Measurements from ENCODE around the gene PSMD14. TPM values are rescaled to one million over a fixed set of nuclear protein-coding genes. Genes with fewer than 3 reads are reported as not detected.

The PSMD14 gene
- total RNA-seq, 6 donors from 2014 or later = 18.9 to 56.2 (median 34.8) TPM

DNA sequence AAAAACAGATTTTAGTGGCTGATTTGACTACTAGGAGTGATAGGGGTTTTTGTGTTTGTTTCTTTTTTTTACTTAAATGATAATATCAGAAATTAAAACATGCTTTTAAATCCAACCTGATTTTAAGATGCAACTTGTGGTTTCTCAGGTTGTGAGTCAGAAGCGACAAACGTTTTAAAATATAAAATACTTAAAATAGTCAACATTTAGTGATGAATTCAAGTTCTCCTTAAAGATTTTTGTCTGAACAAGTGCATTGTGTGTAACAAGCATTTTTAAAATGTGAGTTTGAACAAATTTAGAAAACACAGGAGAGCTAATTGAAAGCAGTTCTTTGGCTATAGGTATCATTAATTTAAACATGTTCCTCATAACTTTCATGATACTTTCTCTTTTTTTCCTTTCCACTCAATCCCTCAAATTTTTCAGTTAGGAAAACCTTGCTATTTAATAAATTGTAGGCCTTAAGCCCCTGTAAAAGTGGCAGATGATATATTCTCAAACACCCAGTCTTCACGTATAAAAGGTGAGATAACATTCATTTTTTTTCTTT, 111.5 kb downstream of the PSMD14 start:
- ATAC-seq (ENCODE audit: low FRiP score in 2 of 2) = no peak
- no peaks in the 10 kb centered on the region for H3K36me3 ChIP-seq
- TF ChIP-seq POLR2A (IDR thresholded peaks at IDR 0.05) (no peak), EP300 (IDR thresholded peaks at IDR 0.05) (no peak), CTCF (IDR thresholded peaks at IDR 0.05) (no peak), POLR2AphosphoS5 (IDR thresholded peaks at IDR 0.05) (no peak)
- peaks cover 40 to 61% (median 43%) of the 10 kb centered on the region in 4 donors for H3K4me1 ChIP-seq
- no peak overlapping the region for H3K4me3 ChIP-seq
- no peaks in the 10 kb centered on the region for H3K9me3 ChIP-seq
- no peak for DNase-seq
- no peak overlapping the region for H3K27ac ChIP-seq
- WGBS, 2 donors = 49 to 53% methylated on average over 3 of the region's 3 CpGs
- peaks cover 0 to 73% (median 42%) of the 10 kb centered on the region in 4 donors for H3K27me3 ChIP-seq

- no peaks in the 10 kb centered on the region for H3K9me3 ChIP-seq
- no peak overlapping the region for H3K4me3 ChIP-seq
- H3K36me3 ChIP-seq = no peaks in the 10 kb centered on the region
- no peak overlapping the region for H3K27ac ChIP-seq
- ATAC-seq (ENCODE audit: low FRiP score in 2 of 2) (no peak), DNase-seq (peak in 1 of 2 donors; percentile 12)
- H3K4me1 ChIP-seq = peaks cover 32 to 52% (median 34%) of the 10 kb centered on the region in 4 donors
- TF ChIP-seq POLR2A (IDR thresholded peaks at IDR 0.05) (no peak), CTCF (IDR thresholded peaks at IDR 0.05) (no peak), POLR2AphosphoS5 (IDR thresholded peaks at IDR 0.05) (no peak), EP300 (IDR thresholded peaks at IDR 0.05) (no peak)
- WGBS, 2 donors = 31 to 36% methylated on average over 7 to 11 of the region's 11 CpGs
- peaks cover 0 to 77% (median 42%) of the 10 kb centered on the region in 4 donors for H3K27me3 ChIP-seq
These were observed 112.3 kb downstream of the PSMD14 start for GRCh38 chr2:161420406-161421074.

GRCh38 chr2:161421686-161422085, 113.5 kb downstream of the PSMD14 start:
- no peak for TF ChIP-seq POLR2AphosphoS5 (IDR thresholded peaks at IDR 0.05)
- WGBS, 2 donors = 21 to 27% methylated on average over 2 of the region's 2 CpGs
- no peaks in the 10 kb centered on the region for H3K36me3 ChIP-seq
- peaks cover 20 to 42% (median 28%) of the 10 kb centered on the region in 4 donors for H3K4me1 ChIP-seq
- H3K27me3 ChIP-seq = peaks cover 0 to 80% (median 40%) of the 10 kb centered on the region in 4 donors
- H3K27ac ChIP-seq = no peak overlapping the region
- no peaks in the 10 kb centered on the region for H3K9me3 ChIP-seq
- H3K4me3 ChIP-seq = no peak overlapping the region
- DNase-seq (no peak), ATAC-seq (ENCODE audit: low FRiP score in 2 of 2) (no peak)

GRCh38 chr2:161422816-161423403, 114.7 kb downstream of the PSMD14 start:
- no peak for TF ChIP-seq POLR2A (IDR thresholded peaks at IDR 0.05)
- no peak for TF ChIP-seq CTCF (IDR thresholded peaks at IDR 0.05)
- no peak for TF ChIP-seq POLR2AphosphoS5 (IDR thresholded peaks at IDR 0.05)
- TF ChIP-seq EP300 (IDR thresholded peaks at IDR 0.05) = no peak
- H3K27ac ChIP-seq = no peak overlapping the region
- 13 to 29% methylated on average over 5 to 11 of the region's 11 CpGs for WGBS, 2 donors
- DNase-seq (no peak), ATAC-seq (ENCODE audit: low FRiP score in 2 of 2) (peak in 1 of 2 donors; percentile 12)
- peaks cover 22 to 44% (median 25%) of the 10 kb centered on the region in 4 donors for H3K4me1 ChIP-seq
- H3K27me3 ChIP-seq = peaks cover 0 to 82% (median 41%) of the 10 kb centered on the region in 4 donors
- H3K4me3 ChIP-seq = peak overlapping the region in 1 of 4 donors; percentile 19
- no peaks in the 10 kb centered on the region for H3K9me3 ChIP-seq
- H3K36me3 ChIP-seq = no peaks in the 10 kb centered on the region

Measured in upper lobe of left lung (tissue), 6 donors.